ENCODE results near the gene RAB22A.
A peak's percentile ranks its signal among the peaks of the same experiment; 100 is the strongest.
"Not testable (repeated sequence)": the region's sequence is repeated elsewhere in the genome, so short reads cannot be mapped to it uniquely, and the experiment has no call there.

RAB22A gene

DNA sequence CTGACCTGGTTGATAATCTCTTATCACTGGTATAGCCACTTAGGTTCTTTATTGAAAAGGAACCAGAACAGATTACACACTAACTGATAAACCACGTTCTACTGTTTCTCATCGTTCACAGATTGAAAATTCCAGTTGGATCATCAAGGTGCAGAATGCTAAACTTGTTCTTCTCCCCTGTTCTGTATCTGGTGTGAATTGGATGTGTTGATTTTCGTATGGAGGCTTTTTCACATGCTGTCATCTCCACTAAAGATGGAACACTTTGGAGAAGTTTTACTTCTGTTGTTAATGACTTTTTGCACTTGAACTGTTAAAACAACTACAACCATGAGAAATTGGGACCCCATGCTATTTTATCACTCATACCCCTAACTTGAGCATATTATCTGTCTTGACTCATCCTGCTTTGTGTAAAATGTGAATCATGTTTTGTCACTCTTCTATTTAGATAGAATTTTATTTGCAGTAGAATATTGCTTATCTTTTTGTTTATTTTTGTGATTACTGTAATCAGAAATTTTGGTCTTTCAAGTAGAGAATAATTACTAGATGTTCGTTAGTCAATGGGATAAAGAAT is 97.0 kb downstream of the RAB22A start:
- no peaks in the 10 kb centered on the region for H3K9me3 ChIP-seq (ENCODE audit: control insufficient read depth in 2 of 2, low read length in 2 of 2)
- H3K4me3 ChIP-seq (ENCODE audit: low read length in 2 of 2), result no peak overlapping the region
- no peak overlapping the region for H3K27ac ChIP-seq (ENCODE audit: low read depth in 2 of 2, low read length in 2 of 2)
- H3K36me3 ChIP-seq (ENCODE audit: control insufficient read depth in 2 of 2, insufficient read depth in 2 of 2, low read length in 2 of 2), result peaks cover 0 to 2% of the 10 kb centered on the region in 2 donors
- H3K27me3 ChIP-seq (ENCODE audit: control insufficient read depth in 2 of 2, insufficient read depth in 2 of 2, low read length in 2 of 2), result no peaks in the 10 kb centered on the region
- H3K4me1 ChIP-seq (ENCODE audit: control insufficient read depth in 2 of 2, insufficient read depth in 2 of 2, low read length in 2 of 2), result peaks cover 0 to 5% of the 10 kb centered on the region in 2 donors
- no peak overlapping the region for H3K9ac ChIP-seq (ENCODE audit: low read depth in 1 of 2, low read length in 2 of 2)

DNA sequence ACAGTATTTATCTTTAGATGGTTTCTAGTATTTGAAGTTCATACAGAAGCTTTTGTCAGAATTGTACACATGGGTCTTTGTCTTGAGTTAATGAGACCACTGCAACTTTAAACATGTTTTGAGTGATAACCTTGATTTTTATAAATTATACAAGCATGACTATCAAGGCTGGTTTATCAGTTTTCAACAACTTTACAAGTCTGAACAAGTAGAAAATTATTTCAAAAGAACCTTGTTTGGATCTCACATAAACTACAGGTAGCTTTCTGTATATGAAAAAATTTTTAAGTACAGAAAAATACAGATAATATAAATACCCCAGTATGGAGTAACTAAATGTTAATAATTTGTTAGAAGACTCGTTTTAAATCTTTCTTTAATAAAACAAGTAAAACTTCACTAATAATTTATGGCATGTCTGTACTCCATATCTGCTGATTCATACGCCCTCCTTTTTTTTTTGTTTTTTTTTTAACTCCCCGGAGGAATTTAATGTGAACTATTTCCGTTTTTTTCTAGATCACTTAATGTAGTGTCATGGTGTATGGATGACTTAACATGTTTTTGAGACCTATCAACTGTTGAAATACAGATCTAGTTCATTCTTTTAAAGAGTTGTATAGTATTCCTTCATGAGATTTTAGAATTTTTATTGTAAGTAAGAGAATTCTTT is 97.8 kb downstream of the RAB22A start:
- Histone ChIP-seq H3K27ac (ENCODE audit: low read depth in 2 of 2, low read length in 2 of 2) (no peak overlapping the region), H3K9ac (ENCODE audit: low read depth in 1 of 2, low read length in 2 of 2) (no peak overlapping the region), H3K27me3 (ENCODE audit: control insufficient read depth in 2 of 2, insufficient read depth in 2 of 2, low read length in 2 of 2) (no peaks in the 10 kb centered on the region), H3K36me3 (ENCODE audit: control insufficient read depth in 2 of 2, insufficient read depth in 2 of 2, low read length in 2 of 2) (no peaks in the 10 kb centered on the region), H3K4me1 (ENCODE audit: control insufficient read depth in 2 of 2, insufficient read depth in 2 of 2, low read length in 2 of 2) (peaks cover 0 to 5% of the 10 kb centered on the region in 2 donors), H3K9me3 (ENCODE audit: control insufficient read depth in 2 of 2, low read length in 2 of 2) (no peaks in the 10 kb centered on the region), H3K4me3 (ENCODE audit: low read length in 2 of 2) (no peak overlapping the region)

DNA sequence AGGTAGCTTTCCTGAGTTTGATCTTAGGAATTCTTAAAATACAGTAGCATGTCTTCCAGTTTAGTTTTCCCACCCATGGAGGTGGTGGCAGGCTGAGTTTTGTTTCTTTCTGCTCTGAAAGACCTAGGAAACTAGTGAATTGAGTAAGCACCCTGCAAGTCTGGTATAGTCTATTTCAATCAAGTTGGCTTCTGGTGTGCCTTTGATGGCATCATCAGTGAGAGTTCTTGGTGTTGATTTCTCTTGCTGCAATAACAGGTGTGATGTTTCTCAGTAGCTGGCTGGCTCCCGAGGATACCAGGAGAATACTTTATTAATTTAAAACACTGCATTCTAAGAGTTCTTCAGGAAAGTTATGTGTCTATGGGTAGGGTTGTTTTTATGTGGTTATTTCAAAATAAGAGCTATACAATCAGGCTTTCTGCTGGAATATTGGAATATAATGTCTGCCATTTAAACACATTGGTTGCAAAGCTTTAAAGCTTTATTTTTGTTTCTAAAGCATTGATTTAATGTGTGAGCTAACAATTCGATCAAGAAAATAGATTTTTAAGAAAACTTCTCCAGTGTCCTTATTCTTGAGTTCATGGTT is 98.5 kb downstream of the RAB22A start:
- no peak overlapping the region for H3K4me3 ChIP-seq (ENCODE audit: low read length in 2 of 2)
- H3K4me1 ChIP-seq (ENCODE audit: control insufficient read depth in 2 of 2, insufficient read depth in 2 of 2, low read length in 2 of 2), result peaks cover 0 to 5% of the 10 kb centered on the region in 2 donors
- no peaks in the 10 kb centered on the region for H3K27me3 ChIP-seq (ENCODE audit: control insufficient read depth in 2 of 2, insufficient read depth in 2 of 2, low read length in 2 of 2)
- no peaks in the 10 kb centered on the region for H3K9me3 ChIP-seq (ENCODE audit: control insufficient read depth in 2 of 2, low read length in 2 of 2)
- H3K36me3 ChIP-seq (ENCODE audit: control insufficient read depth in 2 of 2, insufficient read depth in 2 of 2, low read length in 2 of 2), result no peaks in the 10 kb centered on the region
- H3K27ac ChIP-seq (ENCODE audit: low read depth in 2 of 2, low read length in 2 of 2), result peak overlapping the region in 1 of 2 donors; percentile 26
- H3K9ac ChIP-seq (ENCODE audit: low read depth in 1 of 2, low read length in 2 of 2), result peak overlapping the region in 1 of 2 donors; percentile 12

DNA sequence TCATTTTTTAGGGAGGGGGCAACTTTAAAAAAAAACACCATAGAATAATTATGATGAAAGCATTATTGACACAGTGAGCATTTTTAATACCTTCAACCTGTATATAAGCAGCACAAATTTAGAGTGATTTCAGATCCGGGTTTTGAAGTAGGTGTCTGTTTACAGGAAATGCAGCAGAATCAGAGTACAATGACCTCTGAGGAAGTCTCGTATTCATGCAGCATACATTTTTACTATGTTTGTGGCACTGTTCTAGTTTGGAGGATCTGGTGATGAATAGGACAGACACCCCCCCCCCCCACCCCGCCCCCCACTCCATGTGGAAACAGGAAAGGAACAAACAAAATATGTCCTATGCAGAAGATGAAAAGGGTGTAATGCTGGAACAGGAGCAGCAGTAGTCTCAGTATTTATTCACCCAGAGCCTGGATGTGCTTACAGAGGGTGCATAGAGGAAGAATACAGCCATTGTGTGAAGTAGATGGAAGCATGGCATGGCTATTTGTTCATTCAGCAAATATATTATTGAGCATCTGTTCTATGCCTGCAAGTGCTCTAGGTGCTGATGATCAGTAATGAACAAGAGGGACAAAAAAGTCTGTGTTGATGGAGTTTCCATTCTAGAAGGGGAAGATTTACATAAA is 99.2 kb downstream of the RAB22A start:
- Histone ChIP-seq H3K9ac (ENCODE audit: low read depth in 1 of 2, low read length in 2 of 2) (peak overlapping the region in 1 of 2 donors; percentile 12), H3K4me3 (ENCODE audit: low read length in 2 of 2) (no peak overlapping the region), H3K27ac (ENCODE audit: low read depth in 2 of 2, low read length in 2 of 2) (peak overlapping the region in 1 of 2 donors; percentile 26), H3K36me3 (ENCODE audit: control insufficient read depth in 2 of 2, insufficient read depth in 2 of 2, low read length in 2 of 2) (no peaks in the 10 kb centered on the region), H3K4me1 (ENCODE audit: control insufficient read depth in 2 of 2, insufficient read depth in 2 of 2, low read length in 2 of 2) (peaks cover 0 to 5% of the 10 kb centered on the region in 2 donors), H3K9me3 (ENCODE audit: control insufficient read depth in 2 of 2, low read length in 2 of 2) (no peaks in the 10 kb centered on the region), H3K27me3 (ENCODE audit: control insufficient read depth in 2 of 2, insufficient read depth in 2 of 2, low read length in 2 of 2) (no peaks in the 10 kb centered on the region)

DNA sequence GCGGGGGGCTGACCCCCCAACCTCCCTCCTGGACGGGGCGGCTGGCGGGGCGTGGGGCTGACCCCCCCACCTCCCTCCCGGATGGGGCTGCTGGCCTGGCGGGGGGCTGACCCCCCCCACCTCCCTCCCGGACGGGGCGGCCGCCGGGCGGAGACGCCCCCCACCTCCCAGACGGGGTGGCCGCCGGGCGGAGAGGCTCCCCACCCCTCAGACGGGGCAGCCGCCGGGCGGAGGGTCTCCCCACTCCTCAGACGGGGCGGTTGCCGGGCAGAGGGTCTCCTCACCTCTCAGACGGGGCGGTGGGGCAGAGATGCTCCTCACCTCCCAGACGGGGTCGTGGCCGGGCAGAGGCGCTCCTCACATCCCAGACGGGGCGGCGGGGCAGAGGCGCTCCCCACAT is 104.7 kb downstream of the RAB22A start:
- H3K27ac ChIP-seq (ENCODE audit: low read depth in 2 of 2, low read length in 2 of 2); H3K4me1 ChIP-seq (ENCODE audit: control insufficient read depth in 2 of 2, insufficient read depth in 2 of 2, low read length in 2 of 2); H3K4me3 ChIP-seq (ENCODE audit: low read length in 2 of 2); H3K9ac ChIP-seq (ENCODE audit: low read depth in 1 of 2, low read length in 2 of 2); H3K27me3 ChIP-seq (ENCODE audit: control insufficient read depth in 2 of 2, insufficient read depth in 2 of 2, low read length in 2 of 2); H3K9me3 ChIP-seq (ENCODE audit: control insufficient read depth in 2 of 2, low read length in 2 of 2): not testable (repeated sequence)
- peaks cover 3 to 11% of the 10 kb centered on the region in 2 donors for H3K36me3 ChIP-seq (ENCODE audit: control insufficient read depth in 2 of 2, insufficient read depth in 2 of 2, low read length in 2 of 2)

DNA sequence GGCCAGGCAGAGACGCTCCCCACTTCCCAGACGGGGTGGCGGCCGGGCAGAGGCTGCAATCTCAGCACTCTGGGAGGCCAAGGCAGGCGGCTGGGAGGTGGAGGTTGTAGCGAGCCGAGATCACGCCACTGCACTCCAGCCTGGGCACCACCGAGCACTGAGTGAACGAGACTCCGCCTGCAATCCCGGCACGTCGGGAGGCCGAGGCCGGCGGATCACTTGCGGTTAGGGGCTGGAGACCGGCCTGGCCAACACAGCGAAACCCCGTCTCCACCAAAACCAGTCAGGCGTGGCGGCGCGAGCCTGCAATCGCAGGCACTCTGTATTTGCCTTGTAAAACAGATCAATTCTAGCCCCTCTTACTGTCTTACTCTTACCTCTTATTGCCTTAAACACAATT is 105.3 kb downstream of the RAB22A start:
- H3K27ac ChIP-seq (ENCODE audit: low read depth in 2 of 2, low read length in 2 of 2); H3K9ac ChIP-seq (ENCODE audit: low read depth in 1 of 2, low read length in 2 of 2); H3K4me3 ChIP-seq (ENCODE audit: low read length in 2 of 2); H3K9me3 ChIP-seq (ENCODE audit: control insufficient read depth in 2 of 2, low read length in 2 of 2); H3K4me1 ChIP-seq (ENCODE audit: control insufficient read depth in 2 of 2, insufficient read depth in 2 of 2, low read length in 2 of 2); H3K27me3 ChIP-seq (ENCODE audit: control insufficient read depth in 2 of 2, insufficient read depth in 2 of 2, low read length in 2 of 2): not testable (repeated sequence)
- peaks cover 3 to 16% of the 10 kb centered on the region in 2 donors for H3K36me3 ChIP-seq (ENCODE audit: control insufficient read depth in 2 of 2, insufficient read depth in 2 of 2, low read length in 2 of 2)

DNA sequence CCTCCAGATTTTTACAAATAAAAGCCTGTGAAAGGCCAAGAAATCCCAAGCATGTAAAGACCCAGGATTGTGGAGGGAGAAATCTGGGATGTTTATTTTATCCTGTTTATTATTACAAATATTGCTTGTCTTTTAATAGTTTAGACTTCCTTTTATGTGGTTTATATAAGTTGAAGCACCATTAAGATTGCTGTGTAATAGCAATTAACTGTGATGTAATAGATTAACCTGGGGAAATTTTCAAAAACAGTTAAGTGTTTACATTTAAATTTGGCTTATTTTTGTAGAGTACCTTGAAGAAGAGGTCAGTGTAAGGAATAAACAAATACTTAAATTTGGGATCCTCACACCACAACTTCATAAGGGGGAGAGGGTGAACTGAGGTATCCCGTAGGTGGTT is 106.5 kb downstream of the RAB22A start:
- Histone ChIP-seq H3K27ac (ENCODE audit: low read depth in 2 of 2, low read length in 2 of 2) (no peak overlapping the region), H3K9me3 (ENCODE audit: control insufficient read depth in 2 of 2, low read length in 2 of 2) (no peaks in the 10 kb centered on the region), H3K36me3 (ENCODE audit: control insufficient read depth in 2 of 2, insufficient read depth in 2 of 2, low read length in 2 of 2) (peaks cover 11 to 27% of the 10 kb centered on the region in 2 donors), H3K4me3 (ENCODE audit: low read length in 2 of 2) (no peak overlapping the region), H3K9ac (ENCODE audit: low read depth in 1 of 2, low read length in 2 of 2) (no peak overlapping the region), H3K27me3 (ENCODE audit: control insufficient read depth in 2 of 2, insufficient read depth in 2 of 2, low read length in 2 of 2) (no peaks in the 10 kb centered on the region), H3K4me1 (ENCODE audit: control insufficient read depth in 2 of 2, insufficient read depth in 2 of 2, low read length in 2 of 2) (peaks cover 2 to 4% of the 10 kb centered on the region in 2 donors)

DNA sequence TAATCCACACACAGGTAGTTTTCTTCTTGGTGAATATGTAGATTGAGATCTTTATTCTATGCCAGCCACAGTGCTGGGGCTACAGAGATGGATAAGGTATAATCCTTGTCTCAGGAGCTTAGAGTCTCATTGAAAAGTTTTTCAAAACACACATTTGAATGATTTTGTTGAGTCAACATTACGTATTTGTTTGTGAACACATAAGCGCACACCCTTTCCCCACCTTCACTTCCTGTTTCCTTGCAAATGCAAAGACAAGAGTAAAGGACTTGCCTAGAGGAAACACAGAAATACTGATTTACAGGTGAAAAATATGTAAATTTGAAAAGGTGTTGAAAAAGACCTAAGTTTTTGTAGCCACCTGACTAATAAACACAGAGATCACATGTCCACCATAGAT is 107.3 kb downstream of the RAB22A start:
- peak overlapping the region in 1 of 2 donors; percentile 26 for H3K27ac ChIP-seq (ENCODE audit: low read depth in 2 of 2, low read length in 2 of 2)
- H3K36me3 ChIP-seq (ENCODE audit: control insufficient read depth in 2 of 2, insufficient read depth in 2 of 2, low read length in 2 of 2), result peaks cover 11 to 27% of the 10 kb centered on the region in 2 donors
- H3K4me3 ChIP-seq (ENCODE audit: low read length in 2 of 2), result no peak overlapping the region
- no peaks in the 10 kb centered on the region for H3K9me3 ChIP-seq (ENCODE audit: control insufficient read depth in 2 of 2, low read length in 2 of 2)
- no peaks in the 10 kb centered on the region for H3K27me3 ChIP-seq (ENCODE audit: control insufficient read depth in 2 of 2, insufficient read depth in 2 of 2, low read length in 2 of 2)
- H3K9ac ChIP-seq (ENCODE audit: low read depth in 1 of 2, low read length in 2 of 2), result no peak overlapping the region
- H3K4me1 ChIP-seq (ENCODE audit: control insufficient read depth in 2 of 2, insufficient read depth in 2 of 2, low read length in 2 of 2), result peaks cover 2 to 4% of the 10 kb centered on the region in 2 donors
